K562 (cell line): Measurements from ENCODE around the gene FGF14. TPM values are rescaled to one million over a fixed set of nuclear protein-coding genes. Genes with fewer than 3 reads are reported as not detected.

ENCODE experiments used
- ATAC-seq: fragments of 200-7000 bp; cut with Tn5 transposase; 3 replicates; pipeline ENCODE4 v1.9.1; 2020; ENCODE audit warnings: moderate library complexity
- BruUV-seq: library from RNA; stranded (reverse); fragments of 400-500 nt; replicated peaks from 2 replicates; lab custom pipeline; 2021; lab: Mats Ljungman, UMichigan
- CTCF ChIA-PET: fragments of 300-600 bp; formaldehyde crosslinking; extraction: SDS; loops from one replicate; lab custom pipeline; 2021; ENCODE audit warnings: low intra/inter-chr PET ratio; lab: Yijun Ruan, JAX
- POLR2A ChIA-PET: fragments of 300-600, 350-650 bp; sonication (Branson Sonifier 250); formaldehyde crosslinking; extraction: SDS; loops from one replicate; lab custom pipeline; 2021; ENCODE audit warnings: antibody characterized with exemption, inconsistent platforms; lab: Yijun Ruan, JAX
- DNase-seq, 4 experiments: peaks; one replicate each; pipeline versions ENCODE4 v3.0.0 to v3.0.0-alpha.2; 2011 to 2018; ENCODE audit warnings: low spot score in 3 of 4, mixed read lengths in 3 of 4; ENCODE audit errors: extremely low read depth in 1 of 4
- FAIRE-seq: peaks from 2 replicates; lab custom pipeline; 2011; peaks lifted over from hg19 to GRCh38; lab: Jason Lieb, UNC
- H2AFZ ChIP-seq: 2 replicates; pipeline ENCODE4 v1.6.0; 2011; ENCODE audit warnings: low read depth, low read length, control low read depth, inconsistent platforms
- H3K27ac ChIP-seq: fragments of 200-600 bp; 3 replicates; pipeline ENCODE4 v1.8.0; 2011; ENCODE audit warnings: low read depth, mild to moderate bottlenecking, control low read depth, inconsistent platforms, low read length, moderate library complexity, mixed read lengths; ENCODE audit errors: extremely low read depth
- H3K27me3 ChIP-seq, 2 experiments: fragments of 300-600 bp in 1 of 2; 2 replicates in 1 of 2; 3 replicates in 1 of 2; pipeline versions ENCODE4 v1.6.0 to v1.8.0; 2011; ENCODE audit warnings: inconsistent platforms in 2 of 2, low read length in 2 of 2, mild to moderate bottlenecking in 1 of 2, mixed read lengths in 1 of 2, moderate library complexity in 1 of 2; ENCODE audit not compliant: control insufficient read depth in 2 of 2, insufficient read depth in 2 of 2
- H3K36me3 ChIP-seq: fragments of 300-600 bp; 3 replicates; pipeline ENCODE4 v1.8.0; 2011; ENCODE audit warnings: mild to moderate bottlenecking, low read length, inconsistent platforms; ENCODE audit not compliant: control insufficient read depth, insufficient read depth
- H3K4me1 ChIP-seq, 2 experiments: fragments of 200-600 bp in 1 of 2; replicated peaks in 1 of 2; 2 replicates in 1 of 2; 3 replicates in 1 of 2; pipeline versions ENCODE4 v1.5.1 to v1.8.0; 2011; ENCODE audit warnings: inconsistent platforms in 2 of 2, low read length in 2 of 2, mild to moderate bottlenecking in 1 of 2, mixed read lengths in 1 of 2, moderate library complexity in 1 of 2; ENCODE audit not compliant: control insufficient read depth in 2 of 2, insufficient read depth in 2 of 2
- H3K4me2 ChIP-seq: 2 replicates; pipeline ENCODE4 v1.6.1; 2011; ENCODE audit warnings: low read length, control low read depth, inconsistent platforms, mixed read lengths; ENCODE audit not compliant: insufficient read depth
- H3K4me3 ChIP-seq: fragments of 200-600 bp; sonication (generic), shearing (Covaris generic); 2 replicates; pipeline ENCODE4 v1.5.1; 2016; ENCODE audit warnings: control low read depth, inconsistent platforms
- H3K79me2 ChIP-seq: fragments of 200-600 bp; 3 replicates; pipeline ENCODE4 v1.8.0; 2011; ENCODE audit warnings: low read length, inconsistent platforms; ENCODE audit not compliant: control insufficient read depth, insufficient read depth
- H3K9ac ChIP-seq, 2 experiments: 2 replicates each; pipeline versions ENCODE4 v1.6.0 to v1.6.1; 2011; ENCODE audit warnings: low read depth in 2 of 2, low read length in 2 of 2, control low read depth in 1 of 2, inconsistent platforms in 1 of 2, mild to moderate bottlenecking in 1 of 2, mixed read lengths in 1 of 2; ENCODE audit not compliant: insufficient read depth in 1 of 2
- H3K9me1 ChIP-seq: one replicate; pipeline ENCODE4 v1.6.0; 2011; ENCODE audit warnings: inconsistent platforms, mild to moderate bottlenecking, low read length, moderate library complexity; ENCODE audit not compliant: control insufficient read depth, insufficient read depth
- H3K9me3 ChIP-seq: replicated peaks from 2 replicates; pipeline ENCODE4 v1.5.1; 2011; ENCODE audit warnings: low read depth, low read length, inconsistent platforms; ENCODE audit not compliant: control insufficient read depth, insufficient read depth
- H4K20me1 ChIP-seq: replicated peaks from 2 replicates; pipeline ENCODE4 v1.6.1; 2011; ENCODE audit warnings: low read length, inconsistent platforms, mixed read lengths; ENCODE audit not compliant: control insufficient read depth, insufficient read depth
- ARID3A ChIP-seq: IDR thresholded peaks from 2 replicates; pipeline ENCODE4 v1.6.1; 2012; ENCODE audit warnings: low read depth, low read length, improper control_type of control experiment, borderline replicate concordance
- BRCA1 ChIP-seq, 2 experiments: fragments of 450-650 bp in 1 of 2; sonication (generic) in 1 of 2; formaldehyde crosslinking in 1 of 2; IDR thresholded peaks; 2 replicates each; pipeline versions ENCODE4 v1.5.0 to v1.6.1; 2017 to 2020; ENCODE audit warnings: mild to moderate bottlenecking in 1 of 2, missing genetic modification reagents in 1 of 2
- CCNT2 ChIP-seq: IDR thresholded peaks from 2 replicates; pipeline ENCODE4 v1.6.1; 2011; ENCODE audit warnings: borderline replicate concordance, low read depth, mild to moderate bottlenecking, moderate library complexity, mixed read lengths, low read length; ENCODE audit not compliant: insufficient read length; ENCODE audit errors: extremely low read depth
- MEF2A ChIP-seq: IDR thresholded peaks from 2 replicates; pipeline ENCODE4 v1.6.1; 2011; ENCODE audit warnings: low read depth, mild to moderate bottlenecking, low read length, moderate library complexity; ENCODE audit not compliant: control insufficient read depth
- MITF ChIP-seq: IDR thresholded peaks from 2 replicates; pipeline ENCODE4 v1.6.1; 2014; ENCODE audit warnings: antibody characterized with exemption
- PRDM10 ChIP-seq: fragments of 450-650 bp; IDR thresholded peaks from 2 replicates; pipeline ENCODE4 v1.6.1; 2018; ENCODE audit not compliant: partially characterized antibody
- RBM14 ChIP-seq: fragments of 200-400 bp; formaldehyde crosslinking; IDR thresholded peaks from 2 replicates; pipeline ENCODE4 v1.6.1; 2018; ENCODE audit warnings: low read depth, mild to moderate bottlenecking, low read length, moderate library complexity, borderline replicate concordance; ENCODE audit not compliant: insufficient read depth
- SMAD2 ChIP-seq: fragments of 150-350 bp; IDR thresholded peaks from 2 replicates; pipeline ENCODE4 v1.6.1; 2014; ENCODE audit warnings: low read depth, mild to moderate bottlenecking, low read length
- STAT5B ChIP-seq: fragments of 250-450 bp; sonication (Bioruptor Pico); IDR thresholded peaks from 2 replicates; pipeline ENCODE4 v1.8.0; 2021; ENCODE audit warnings: mild to moderate bottlenecking, inconsistent platforms
- TBP ChIP-seq: optimal IDR thresholded peaks from 2 replicates; pipeline ENCODE3; 2011; ENCODE audit warnings: low read depth, low read length, improper control_type of control experiment
- ZNF140 ChIP-seq: fragments of 250-450 bp; sonication (Bioruptor Pico); IDR thresholded peaks from 2 replicates; pipeline ENCODE4 v1.8.0; 2021; ENCODE audit warnings: moderate library complexity, mild to moderate bottlenecking, inconsistent platforms
- ZNF280B ChIP-seq: fragments of 250-450 bp; sonication (Bioruptor Pico); IDR thresholded peaks from 2 replicates; pipeline ENCODE4 v1.5.1; 2021; ENCODE audit warnings: mild to moderate bottlenecking
- WGBS: fragments of 100-300 bp; shearing (Covaris generic); methylation state at CpG from one replicate; pipeline ENCODE4 v1.1.6; 2016; ENCODE audit warnings: low coverage, mixed read lengths; ENCODE audit not compliant: insufficient coverage; ENCODE audit errors: missing lambda C conversion rate; 5-methylcytosine and 5-hydroxymethylcytosine counted together
- in situ Hi-C: fragments of 300-500 bp; cut with MboI; formaldehyde crosslinking; loops from 4 replicates; pipeline ENCODE4 v1.15.0; 2018; ENCODE audit warnings: inconsistent platforms, mixed read lengths
- intact Hi-C: fragments of 100-400 bp; cut with micrococcal nuclease; formaldehyde crosslinking; loops from 2 replicates; pipeline ENCODE4 v1.14.2; 2022
- polyA plus RNA-seq, 8 experiments: library from polyadenylated mRNA; depleted of rRNA in 4 of 8; stranded (reverse) in 5 of 8; unstranded in 3 of 8; fragments of >200 nt; fragmentation: Nextera tagmentation in 2 of 8; fragmentation: Illumina TruSeq in 1 of 8; extraction: Ambion mirVana in 2 of 8; extraction: Trizol in 1 of 8; gene quantifications; 2 replicates each; pipeline versions ENCODE4 v1.2.1 to v1.2.3, GENCODE V29; 2011 to 2014; ENCODE audit warnings: inconsistent platforms in 1 of 8, missing spikeins in 1 of 8
- total RNA-seq, 7 experiments: library from RNA; depleted of rRNA in 6 of 7; stranded (reverse); fragments of >200 nt in 6 of 7; fragmentation: Illumina TruSeq in 2 of 7; extraction: Trizol in 2 of 7; gene quantifications; 2 replicates each; pipeline versions ENCODE4 v1.2.1 to v1.2.3, GENCODE V29; 2011 to 2021; ENCODE audit warnings: low replicate concordance in 1 of 7

The FGF14 gene
- total and polyA plus RNA-seq, 9 of the 15 experiments (the other 6 are each of a cell fraction or from before 2014, with no cell fraction given), result not detected

- no peaks in the 10 kb centered on the region for H3K9me3 ChIP-seq
- no peaks in the 10 kb centered on the region for H3K27me3 ChIP-seq
- WGBS, result 0% methylated on average over 2 of the region's 2 CpGs
- no peak overlapping the region for H2AFZ ChIP-seq
- BruUV-seq, result no TSS peak
- DNase-seq, result no peak
- H3K4me2 ChIP-seq, result no peak overlapping the region
- FAIRE-seq, result no peak
- H3K9ac ChIP-seq, result no peak overlapping the region
- in situ Hi-C loops, result no loop called here
- H3K4me1 ChIP-seq, result no peaks in the 10 kb centered on the region
- no peaks in the 10 kb centered on the region for H3K36me3 ChIP-seq
- H3K9me1 ChIP-seq, result no peaks in the 10 kb centered on the region
- H4K20me1 ChIP-seq, result no peaks in the 10 kb centered on the region
- CTCF ChIA-PET, result interaction anchor here (0.7 kb wide), 1 partner anchor 796 kb away, joined by 3 read pairs; no protein-coding TSS in a partner anchor
- no peak for ATAC-seq
- POLR2A ChIA-PET, result no interaction called here
- no peaks in the 10 kb centered on the region for H3K79me2 ChIP-seq
- no peak overlapping the region for H3K4me3 ChIP-seq
- intact Hi-C loops, result loop anchor here (10.0 kb wide), 1 partner anchor 624 kb away; no protein-coding TSS in a partner anchor
- H3K27ac ChIP-seq, result no peak overlapping the region
- TF ChIP-seq RBM14 (no peak), ZNF140 (CRISPR knock-in tag) (no peak), TBP (no peak), MEF2A (no peak), ZNF280B (CRISPR knock-in tag) (no peak), CCNT2 (no peak), STAT5B (CRISPR knock-in tag) (no peak), PRDM10 (no peak), SMAD2 (no peak), MITF (no peak), BRCA1 (IDR thresholded peaks at IDR 0.05) (no peak), BRCA1 (CRISPR knock-in tag; IDR thresholded peaks at IDR 0.05) (no peak), ARID3A (no peak)
These were observed 460.6 kb downstream of the FGF14 start for GRCh38 chr13:101941095-101941783.
